ENCODE data around the gene METTL25B.

DNA sequence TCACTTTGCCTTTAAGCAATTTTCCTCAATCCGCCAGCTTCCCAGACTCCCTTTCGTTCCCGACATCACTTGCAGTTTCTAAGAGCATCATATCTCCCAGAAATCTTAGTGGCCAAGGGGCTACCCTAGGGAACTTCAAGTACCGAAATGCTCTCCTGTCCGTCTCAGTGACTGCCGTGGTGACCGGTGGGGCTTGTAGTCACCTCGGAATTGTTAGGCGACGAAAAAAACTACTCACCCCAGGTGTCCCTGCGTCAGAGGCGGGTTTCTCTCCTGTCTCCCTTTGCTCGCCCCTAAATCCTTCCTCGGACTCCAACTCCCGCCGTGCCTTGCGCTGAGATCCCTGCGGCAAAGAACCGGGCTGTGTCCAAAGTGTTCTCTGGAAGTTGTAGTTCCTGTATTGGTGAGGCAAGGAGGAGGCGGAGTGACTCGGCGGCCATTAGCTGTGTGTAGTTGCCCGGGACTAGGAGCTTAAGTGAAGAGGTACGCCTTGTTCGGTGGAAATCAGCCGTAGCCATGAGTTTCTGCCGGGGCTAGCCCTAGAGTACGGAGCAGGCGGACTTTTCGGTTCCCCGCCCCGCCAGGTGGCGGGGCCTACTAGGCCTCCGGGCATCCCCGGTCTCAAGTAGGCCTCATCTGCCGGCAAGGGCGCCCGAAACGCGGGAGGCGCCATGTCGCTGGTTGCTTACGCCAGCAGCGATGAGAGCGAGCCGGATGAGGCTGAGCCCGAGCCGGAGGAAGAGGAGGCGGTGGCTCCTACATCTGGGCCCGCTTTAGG, 39.0 kb downstream of the METTL25B start, which contains the start of gene PRCC:
- TF ChIP-seq CTCF (conservative IDR thresholded peaks at IDR 0.05; ENCODE audit: low read depth, low read length) = no peak
- TF ChIP-seq EZH2phosphoT487 (IDR thresholded peaks at IDR 0.05; ENCODE audit: borderline replicate concordance, low read length) = no peak
